HepG2 (cell line): ENCODE measurements around the gene ROM1. TPM values are rescaled to one million over a fixed set of nuclear protein-coding genes. Genes with fewer than 3 reads are reported as not detected.

Source experiments
- ATF7-NPFF ChIP-seq: sonication (generic); formaldehyde crosslinking; IDR thresholded peaks from 2 replicates; pipeline ENCODE4 v1.8.1; 2023; ENCODE audit warnings: mild to moderate bottlenecking, low read depth, missing genetic modification reagents, moderate library complexity
- BRCA1 ChIP-seq: sonication (generic); formaldehyde crosslinking; IDR thresholded peaks from 2 replicates; pipeline ENCODE4 v1.4.0; 2020; ENCODE audit warnings: missing genetic modification reagents
- CTCF ChIP-seq: sonication (generic); formaldehyde crosslinking; IDR thresholded peaks from 2 replicates; pipeline ENCODE4 v1.5.0; 2020; ENCODE audit warnings: mild to moderate bottlenecking, missing genetic modification reagents, moderate library complexity
- ELF1 ChIP-seq: sonication (generic); formaldehyde crosslinking; IDR thresholded peaks from 2 replicates; pipeline ENCODE4 v1.4.0; 2020; ENCODE audit warnings: missing genetic modification reagents
- ETV5 ChIP-seq: IDR thresholded peaks from 2 replicates; pipeline ENCODE4 v1.6.1; 2018; ENCODE audit warnings: missing biosample characterization, missing genetic modification reagents, inconsistent platforms, borderline replicate concordance
- FOXP1 ChIP-seq, 2 experiments: fragments of 450-650 bp in 1 of 2; IDR thresholded peaks; 2 replicates each; pipeline ENCODE4 v1.6.1; 2017 to 2018; ENCODE audit warnings: antibody characterized with exemption in 1 of 2
- HNRNPLL ChIP-seq: fragments of 200-400 bp; formaldehyde crosslinking; IDR thresholded peaks from 2 replicates; pipeline ENCODE4 v1.6.1; 2017; ENCODE audit warnings: mild to moderate bottlenecking, low read depth, low read length; ENCODE audit not compliant: poor library complexity, severe bottlenecking
- NBN ChIP-seq: fragments of 450-650 bp; conservative IDR thresholded peaks from 2 replicates; pipeline ENCODE4 v1.6.1; 2017
- RAD21 ChIP-seq: fragments of 450-650 bp; formaldehyde crosslinking; IDR thresholded peaks from 2 replicates; pipeline ENCODE4 v1.5.0; 2020; ENCODE audit warnings: mild to moderate bottlenecking
- SAP130 ChIP-seq: IDR thresholded peaks from 2 replicates; pipeline ENCODE4 v1.6.1; 2016; ENCODE audit warnings: low read depth
- SRSF9 ChIP-seq: fragments of 200-400 bp; formaldehyde crosslinking; IDR thresholded peaks from 2 replicates; pipeline ENCODE4 v1.6.1; 2018; ENCODE audit warnings: borderline replicate concordance, mild to moderate bottlenecking, low read depth, low read length; ENCODE audit not compliant: insufficient read depth, poor library complexity, severe bottlenecking
- TBP ChIP-seq: sonication (generic); formaldehyde crosslinking; IDR thresholded peaks from 2 replicates; pipeline ENCODE4 v1.5.0; 2020; ENCODE audit warnings: missing genetic modification reagents
- TFDP1 ChIP-seq: IDR thresholded peaks from 2 replicates; pipeline ENCODE4 v1.6.1; 2016; ENCODE audit warnings: missing compliant biosample characterization, missing genetic modification reagents, borderline replicate concordance
- U2AF1 ChIP-seq: fragments of 200-400 bp; formaldehyde crosslinking; optimal IDR thresholded peaks from 2 replicates; pipeline ENCODE3; 2017; ENCODE audit warnings: mild to moderate bottlenecking, low read depth, low read length
- ZBTB14 ChIP-seq: sonication (generic); formaldehyde crosslinking; IDR thresholded peaks from 2 replicates; pipeline ENCODE4 v1.4.0; 2020; ENCODE audit warnings: missing genetic modification reagents
- ZNF234 ChIP-seq: sonication (generic); formaldehyde crosslinking; conservative IDR thresholded peaks from 2 replicates; pipeline ENCODE4 v1.5.1; 2020; ENCODE audit warnings: mild to moderate bottlenecking, missing genetic modification reagents
- ZNF879 ChIP-seq: sonication (generic); formaldehyde crosslinking; IDR thresholded peaks from 2 replicates; pipeline ENCODE4 v1.8.1; 2023; ENCODE audit warnings: missing genetic modification reagents
- ZNF883 ChIP-seq: sonication (generic); formaldehyde crosslinking; IDR thresholded peaks from 2 replicates; pipeline ENCODE4 v1.5.1; 2020; ENCODE audit warnings: mild to moderate bottlenecking, missing genetic modification reagents; ENCODE audit errors: not compliant biosample characterization
- polyA plus RNA-seq, 8 experiments: library from polyadenylated mRNA; depleted of rRNA in 3 of 8; stranded (reverse) in 7 of 8; unstranded in 1 of 8; fragments of >200 nt; fragmentation: Illumina TruSeq in 4 of 8; extraction: Trizol in 4 of 8; gene quantifications; 2 replicates each; pipeline versions ENCODE4 v1.2.1 to v1.2.3, GENCODE V29; 2011 to 2016; ENCODE audit warnings: low read depth in 4 of 8, missing spikeins in 1 of 8, mixed read lengths in 1 of 8; ENCODE audit not compliant: insufficient read depth in 1 of 8
- total RNA-seq, 5 experiments: library from RNA; depleted of rRNA; stranded (reverse); fragments of >200 nt; fragmentation: Illumina TruSeq; extraction: Trizol; gene quantifications; 2 replicates each; pipeline ENCODE4 v1.2.3, GENCODE V29; 2016; ENCODE audit warnings: low read depth in 1 of 5
- TF ChIP-seq, protein P1 (sequence below): sonication (generic); formaldehyde crosslinking; IDR thresholded peaks from 2 replicates; pipeline ENCODE4 v1.9.0; 2022; ENCODE audit warnings: missing genetic modification reagents, mild to moderate bottlenecking, borderline replicate concordance

The ROM1 gene
- total and polyA plus RNA-seq, 2 of the 13 experiments (the other 11 are each of a cell fraction or from before 2014, with no cell fraction given), result 1.2 to 2.4 TPM

DNA sequence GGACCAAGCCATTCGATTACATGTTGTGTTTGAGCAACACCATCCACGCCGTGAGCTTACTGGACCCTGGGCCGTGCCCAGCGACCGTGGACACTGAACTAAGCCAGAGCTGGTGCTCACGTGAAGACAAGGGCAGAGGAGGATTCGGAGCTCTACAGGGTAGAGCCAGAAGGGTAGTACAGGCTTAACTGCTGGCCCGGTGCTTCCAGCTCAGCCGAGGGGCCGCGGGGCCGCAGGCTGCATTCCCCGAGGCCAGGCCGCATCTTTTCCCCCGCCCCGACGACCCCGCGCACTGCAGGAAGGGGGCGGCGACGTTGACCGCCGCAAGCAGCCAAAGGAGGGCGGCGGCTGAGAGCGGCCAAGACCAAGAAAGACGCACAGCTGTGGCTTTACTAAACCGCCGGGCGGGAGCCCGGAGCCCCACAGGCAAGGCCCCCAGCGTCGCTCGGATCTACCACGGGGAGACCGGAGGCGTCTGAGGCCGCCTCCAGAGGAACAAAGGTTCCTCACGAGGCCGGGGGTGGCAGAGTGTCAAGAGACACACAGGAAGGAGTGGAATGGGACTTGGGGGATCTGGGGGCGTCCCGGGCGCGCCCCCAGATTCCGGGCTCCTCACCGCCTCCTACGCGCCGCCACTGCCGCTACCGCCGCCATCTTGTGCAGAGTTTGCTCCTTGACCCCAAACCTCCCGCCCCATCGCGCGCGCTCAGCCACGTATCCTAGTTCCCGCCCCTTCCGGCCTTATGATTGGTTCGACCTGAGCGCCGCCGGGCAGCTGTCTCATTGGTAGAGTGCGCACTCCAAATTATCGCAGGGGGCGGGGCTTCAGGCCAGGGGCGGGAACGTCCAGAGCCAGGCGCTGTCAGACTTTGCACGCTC is 33.1 kb downstream of the ROM1 start, which contains the start of gene GANAB (continued):
- peak; percentile 53; the same call in 1 of the 2 replicates for TF ChIP-seq ETV5 (CRISPR knock-in tag)
- TF ChIP-seq SRSF9, result no peak
- no peak for TF ChIP-seq CTCF (CRISPR knock-in tag)
- no peak for TF ChIP-seq FOXP1 (IDR thresholded peaks at IDR 0.05)
- no peak for TF ChIP-seq FOXP1 (CRISPR knock-in tag; IDR thresholded peaks at IDR 0.05)
- TF ChIP-seq ZNF234 (CRISPR knock-in tag), result no peak
- peak; percentile 5 for TF ChIP-seq ZNF883 (CRISPR knock-in tag)
- no peak for TF ChIP-seq NBN
- peak; percentile 66 for TF ChIP-seq HNRNPLL
- peak; percentile 77; the same call in 1 of the 2 replicates for TF ChIP-seq ZNF879
- no peak for TF ChIP-seq ATF7-NPFF
- no peak for TF ChIP-seq TBP
- TF ChIP-seq, protein P1, sequence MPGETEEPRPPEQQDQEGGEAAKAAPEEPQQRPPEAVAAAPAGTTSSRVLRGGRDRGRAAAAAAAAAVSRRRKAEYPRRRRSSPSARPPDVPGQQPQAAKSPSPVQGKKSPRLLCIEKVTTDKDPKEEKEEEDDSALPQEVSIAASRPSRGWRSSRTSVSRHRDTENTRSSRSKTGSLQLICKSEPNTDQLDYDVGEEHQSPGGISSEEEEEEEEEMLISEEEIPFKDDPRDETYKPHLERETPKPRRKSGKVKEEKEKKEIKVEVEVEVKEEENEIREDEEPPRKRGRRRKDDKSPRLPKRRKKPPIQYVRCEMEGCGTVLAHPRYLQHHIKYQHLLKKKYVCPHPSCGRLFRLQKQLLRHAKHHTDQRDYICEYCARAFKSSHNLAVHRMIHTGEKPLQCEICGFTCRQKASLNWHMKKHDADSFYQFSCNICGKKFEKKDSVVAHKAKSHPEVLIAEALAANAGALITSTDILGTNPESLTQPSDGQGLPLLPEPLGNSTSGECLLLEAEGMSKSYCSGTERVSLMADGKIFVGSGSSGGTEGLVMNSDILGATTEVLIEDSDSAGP (CRISPR knock-in tag), result peak; percentile 53; the same call in 1 of the 2 replicates
- TF ChIP-seq SAP130 (CRISPR knock-in tag), result peak; percentile 87
- peak; percentile 48; the same call in 1 of the 2 replicates for TF ChIP-seq ELF1 (CRISPR knock-in tag)
- no peak for TF ChIP-seq U2AF1
- TF ChIP-seq TFDP1, result peak; percentile 85
- no peak for TF ChIP-seq BRCA1
- no peak for TF ChIP-seq ZBTB14 (CRISPR knock-in tag)
- TF ChIP-seq RAD21 (CRISPR knock-in tag), result no peak
